H9 (cell line): Measurements from ENCODE around the gene SPRTN. TPM values are rescaled to one million over a fixed set of nuclear protein-coding genes. Genes with fewer than 3 reads are reported as not detected.

Source experiments
- DNase-seq: peaks from one replicate; pipeline ENCODE4 v3.0.0-alpha.2; 2017
- H2AFZ ChIP-seq: one replicate; pipeline ENCODE4 v1.6.1; 2013; ENCODE audit warnings: mild to moderate bottlenecking, low read length, control low read depth, moderate library complexity
- H2AK5ac ChIP-seq: 2 replicates; pipeline ENCODE4 v1.6.1; 2013; ENCODE audit warnings: low read length, control low read depth, mixed read lengths; ENCODE audit not compliant: insufficient read length
- H2BK120ac ChIP-seq: one replicate; pipeline ENCODE4 v1.6.1; 2013; ENCODE audit warnings: low read depth, mild to moderate bottlenecking, low read length, control low read depth, inconsistent platforms; ENCODE audit not compliant: poor library complexity, severe bottlenecking
- H2BK12ac ChIP-seq: 2 replicates; pipeline ENCODE4 v1.6.1; 2013; ENCODE audit warnings: low read length, control low read depth, mixed read lengths, low read depth; ENCODE audit not compliant: insufficient read length
- H2BK15ac ChIP-seq: 2 replicates; pipeline ENCODE4 v1.6.1; 2013; ENCODE audit warnings: low read depth, low read length, control low read depth
- H2BK20ac ChIP-seq: one replicate; pipeline ENCODE4 v1.6.1; 2013; ENCODE audit warnings: low read depth, mild to moderate bottlenecking, low read length, control low read depth, inconsistent platforms; ENCODE audit not compliant: poor library complexity, severe bottlenecking
- H2BK5ac ChIP-seq: 2 replicates; pipeline ENCODE4 v1.6.1; 2013; ENCODE audit warnings: low read length, control low read depth, mixed read lengths; ENCODE audit not compliant: insufficient read length
- H3K14ac ChIP-seq: 2 replicates; pipeline ENCODE4 v1.6.1; 2013; ENCODE audit warnings: low read length, control low read depth; ENCODE audit not compliant: insufficient read depth
- H3K18ac ChIP-seq: 2 replicates; pipeline ENCODE4 v1.6.1; 2013; ENCODE audit warnings: low read depth, mild to moderate bottlenecking, mixed read lengths, low read length, control low read depth; ENCODE audit not compliant: insufficient read length
- H3K23ac ChIP-seq: 2 replicates; pipeline ENCODE4 v1.6.1; 2013; ENCODE audit warnings: low read length, control low read depth, mixed read lengths, low read depth; ENCODE audit not compliant: insufficient read length
- H3K23me2 ChIP-seq: 2 replicates; pipeline ENCODE4 v1.6.1; 2013; ENCODE audit warnings: low read depth, mild to moderate bottlenecking, mixed read lengths, low read length, control low read depth; ENCODE audit not compliant: insufficient read length, poor library complexity, severe bottlenecking
- H3K27ac ChIP-seq: 2 replicates; pipeline ENCODE4 v1.5.1; 2013; ENCODE audit warnings: low read length, control low read depth, mixed read lengths, low read depth; ENCODE audit not compliant: insufficient read length
- H3K27me3 ChIP-seq: 2 replicates; pipeline ENCODE4 v1.6.1; 2013; ENCODE audit warnings: low read length, control low read depth, inconsistent platforms; ENCODE audit not compliant: insufficient read depth
- H3K4ac ChIP-seq: 2 replicates; pipeline ENCODE4 v1.6.1; 2013; ENCODE audit warnings: low read depth, mild to moderate bottlenecking, control low read depth, inconsistent platforms, low read length, moderate library complexity
- H3K4me1 ChIP-seq: 2 replicates; pipeline ENCODE4 v1.6.1; 2013; ENCODE audit warnings: low read length, control low read depth, inconsistent platforms; ENCODE audit not compliant: insufficient read depth
- H3K4me2 ChIP-seq: 2 replicates; pipeline ENCODE4 v1.6.1; 2013; ENCODE audit warnings: low read length, control low read depth, mixed read lengths; ENCODE audit not compliant: insufficient read length, insufficient read depth
- H3K56ac ChIP-seq: 2 replicates; pipeline ENCODE4 v1.6.1; 2013; ENCODE audit warnings: low read depth, mild to moderate bottlenecking, mixed read lengths, low read length, control low read depth; ENCODE audit not compliant: insufficient read length
- H3K79me1 ChIP-seq: 2 replicates; pipeline ENCODE4 v1.6.1; 2013; ENCODE audit warnings: low read depth, mild to moderate bottlenecking, moderate library complexity, low read length, control low read depth, inconsistent platforms; ENCODE audit not compliant: insufficient read depth, poor library complexity, severe bottlenecking
- H3K79me2 ChIP-seq: 2 replicates; pipeline ENCODE4 v1.6.1; 2013; ENCODE audit warnings: low read length, control low read depth, inconsistent platforms; ENCODE audit not compliant: insufficient read depth
- H3K9ac ChIP-seq: 2 replicates; pipeline ENCODE4 v1.6.1; 2013; ENCODE audit warnings: low read length, control low read depth, mixed read lengths; ENCODE audit not compliant: insufficient read length; ENCODE audit errors: extremely low read depth
- H3K9me3 ChIP-seq: one replicate; pipeline ENCODE4 v1.6.1; 2013; ENCODE audit warnings: low read depth, low read length, inconsistent platforms; ENCODE audit not compliant: control insufficient read depth
- H3T11ph ChIP-seq: one replicate; pipeline ENCODE4 v1.6.1; 2013; ENCODE audit warnings: mild to moderate bottlenecking, low read length, control low read depth, inconsistent platforms
- H4K20me1 ChIP-seq: one replicate; pipeline ENCODE4 v1.6.1; 2013; ENCODE audit not compliant: control insufficient read depth, insufficient read length, insufficient read depth
- H4K5ac ChIP-seq: 2 replicates; pipeline ENCODE4 v1.6.1; 2013; ENCODE audit warnings: low read depth, mild to moderate bottlenecking, mixed read lengths, low read length, control low read depth; ENCODE audit not compliant: insufficient read length
- H4K8ac ChIP-seq: replicated peaks from 2 replicates; pipeline ENCODE4 v1.6.1; 2013; ENCODE audit warnings: low read length, control low read depth, mixed read lengths, low read depth; ENCODE audit not compliant: insufficient read length
- H4K91ac ChIP-seq: 2 replicates; pipeline ENCODE4 v1.6.1; 2013; ENCODE audit warnings: low read depth, mild to moderate bottlenecking, moderate library complexity, mixed read lengths, low read length, control low read depth; ENCODE audit not compliant: insufficient read length
- H3K27ac Mint-ChIP-seq, 3 experiments: 2 replicates in 2 of 3; 3 replicates in 1 of 3; pipeline ENCODE4 v1.8.0; 2020 to 2021; ENCODE audit warnings: mixed read lengths in 3 of 3, mild to moderate bottlenecking in 1 of 3, moderate library complexity in 1 of 3
- H3K27me3 Mint-ChIP-seq: 2 replicates; pipeline ENCODE4 v1.8.0; 2021; ENCODE audit warnings: low read depth, mild to moderate bottlenecking, moderate library complexity, mixed read lengths
- H3K36me3 Mint-ChIP-seq, 3 experiments: 2 replicates in 2 of 3; 3 replicates in 1 of 3; pipeline ENCODE4 v1.8.0; 2020 to 2021; ENCODE audit warnings: low read depth in 3 of 3, mixed read lengths in 3 of 3; ENCODE audit not compliant: insufficient read depth in 1 of 3
- H3K4me1 Mint-ChIP-seq, 2 experiments: 2 replicates each; pipeline ENCODE4 v1.8.0; 2020; ENCODE audit warnings: mixed read lengths in 2 of 2
- H3K4me3 Mint-ChIP-seq, 2 experiments: 2 replicates in 1 of 2; 3 replicates in 1 of 2; pipeline ENCODE4 v1.8.0; 2020 to 2021; ENCODE audit warnings: mild to moderate bottlenecking in 2 of 2, mixed read lengths in 2 of 2, moderate library complexity in 1 of 2
- H3K9me3 Mint-ChIP-seq, 2 experiments: 2 replicates in 1 of 2; 3 replicates in 1 of 2; pipeline ENCODE4 v1.8.0; 2020; ENCODE audit warnings: mild to moderate bottlenecking in 2 of 2, mixed read lengths in 2 of 2, moderate library complexity in 1 of 2
- CTCF ChIP-seq: fragments of 200-600 bp; sonication (generic); conservative IDR thresholded peaks from 3 replicates; pipeline ENCODE4 v1.8.0; 2021; ENCODE audit warnings: antibody characterized with exemption, mild to moderate bottlenecking
- WGBS: extraction: QIAGEN DNeasy Blood & Tissue Kit; methylation state at CpG from one replicate; pipeline ENCODE4 v1.1.7; 2013; ENCODE audit warnings: missing lambda C conversion rate, low lambda C conversion rate, mixed read lengths; ENCODE audit not compliant: insufficient read length; ENCODE audit errors: extremely low coverage; 5-methylcytosine and 5-hydroxymethylcytosine counted together
- long read RNA-seq: library from polyadenylated mRNA; unstranded; transcript quantifications from one replicate; pipeline ENCODE4 v2.0.0, GENCODE V29; 2020
- total RNA-seq: library from RNA; stranded (reverse); gene quantifications from 2 replicates; pipeline ENCODE4 v1.2.1, GENCODE V29; 2021

The SPRTN gene
- total RNA-seq, result 14.8 and 15.3 TPM in 2 replicates
- long read RNA-seq, transcript SPRTN-202 (5 exons, 3,468 nt), result major isoform, 66 of 85 reads
- long read RNA-seq, transcript SPRTN-204 (4 exons, 3,559 nt), result minor isoform, 5 of 85 reads
- long read RNA-seq, partial matches to known transcripts, result 0 of 85 reads
- long read RNA-seq, other reads (novel, unspliced or antisense), result 12 of 85 reads

- no peak within 1 kb of the TSS for H3K27ac ChIP-seq
- H2AK5ac ChIP-seq, result no peak within 1 kb of the TSS
- H3K79me1 ChIP-seq, result peaks cover 3% of the 10 kb centered on the region
- H2BK12ac ChIP-seq, result no peak within 1 kb of the TSS
- H4K20me1 ChIP-seq, result no peaks in the 10 kb centered on the region
- H3T11ph ChIP-seq, result no peak within 1 kb of the TSS
- H3K9ac ChIP-seq, result peak within 1 kb of the TSS; percentile 90
- H4K8ac ChIP-seq, result no peak within 1 kb of the TSS
- H4K91ac ChIP-seq, result no peak within 1 kb of the TSS
- H2BK5ac ChIP-seq, result no peak within 1 kb of the TSS
- peak within 1 kb of the TSS; percentile 30; the same call in 1 of the 2 replicates for H3K14ac ChIP-seq
- H2BK15ac ChIP-seq, result no peak within 1 kb of the TSS
- Mint-ChIP-seq H3K4me1 (peaks cover 34 to 37% of the 10 kb centered on the region in 2 experiments), H3K36me3 (peaks cover 13 to 36% (median 24%) of the 10 kb centered on the region in 3 experiments; a peak in 6 of 7 replicates), H3K27ac (peak within 1 kb of the TSS; percentile 97 to 98 (median 98)), H3K4me3 (peak within 1 kb of the TSS; percentile 95 to 100), H3K27me3 (peaks cover 2% of the 10 kb centered on the region; the same call in 1 of the 2 replicates), H3K9me3 (peaks cover 2 to 4% of the 10 kb centered on the region in 2 experiments; a peak in 2 of 5 replicates)
- H3K4me1 ChIP-seq, result peaks cover 8% of the 10 kb centered on the region; the same call in 1 of the 2 replicates
- no peaks in the 10 kb centered on the region for H3K9me3 ChIP-seq
- H3K4ac ChIP-seq, result no peak within 1 kb of the TSS
- H3K18ac ChIP-seq, result peak within 1 kb of the TSS; percentile 47
- DNase-seq, result no peak
- peak within 1 kb of the TSS; percentile 33 for H2AFZ ChIP-seq
- H3K27me3 ChIP-seq, result no peaks in the 10 kb centered on the region
- H3K23me2 ChIP-seq, result peaks cover 16% of the 10 kb centered on the region
- H4K5ac ChIP-seq, result no peak within 1 kb of the TSS
- no peak for TF ChIP-seq CTCF
- H3K79me2 ChIP-seq, result peaks cover 14% of the 10 kb centered on the region; the same call in 1 of the 2 replicates
- no CpG with 5 or more reads among the region's 43 CpGs for WGBS
- no peak within 1 kb of the TSS for H3K23ac ChIP-seq
- no peak within 1 kb of the TSS for H3K56ac ChIP-seq
- no peak within 1 kb of the TSS for H2BK120ac ChIP-seq
- peak within 1 kb of the TSS; percentile 94 for H3K4me2 ChIP-seq
- H2BK20ac ChIP-seq, result no peak within 1 kb of the TSS
Observed at GRCh38 chr1:231338270-231339128, at the start of gene SPRTN. Gene SPRTN, plus strand, starts transcription at chr1:231338293. Its CDS starts 91 bp downstream, at chr1:231338384.
